ENCODE results near the gene GPHN.

DNA sequence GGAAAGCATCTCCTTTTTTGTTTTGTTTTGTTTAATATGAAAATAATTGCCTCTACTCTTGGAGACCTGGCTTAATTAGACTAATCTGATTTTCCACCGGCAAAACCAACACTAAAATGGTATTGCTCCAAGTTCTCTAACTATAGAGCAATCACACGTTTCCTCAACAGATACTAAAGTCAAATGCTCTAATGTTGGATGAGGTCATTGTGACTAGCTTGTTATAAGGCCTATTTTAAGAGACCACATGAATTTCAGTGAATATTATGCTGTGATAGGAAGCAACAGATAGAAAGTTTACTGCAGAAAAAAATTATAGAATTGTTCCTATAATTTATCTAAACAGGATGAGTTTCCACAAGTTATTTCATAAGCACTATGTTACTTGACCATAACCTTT lies 25.1 kb upstream of the GPHN start:
- TF ChIP-seq, protein P1, sequence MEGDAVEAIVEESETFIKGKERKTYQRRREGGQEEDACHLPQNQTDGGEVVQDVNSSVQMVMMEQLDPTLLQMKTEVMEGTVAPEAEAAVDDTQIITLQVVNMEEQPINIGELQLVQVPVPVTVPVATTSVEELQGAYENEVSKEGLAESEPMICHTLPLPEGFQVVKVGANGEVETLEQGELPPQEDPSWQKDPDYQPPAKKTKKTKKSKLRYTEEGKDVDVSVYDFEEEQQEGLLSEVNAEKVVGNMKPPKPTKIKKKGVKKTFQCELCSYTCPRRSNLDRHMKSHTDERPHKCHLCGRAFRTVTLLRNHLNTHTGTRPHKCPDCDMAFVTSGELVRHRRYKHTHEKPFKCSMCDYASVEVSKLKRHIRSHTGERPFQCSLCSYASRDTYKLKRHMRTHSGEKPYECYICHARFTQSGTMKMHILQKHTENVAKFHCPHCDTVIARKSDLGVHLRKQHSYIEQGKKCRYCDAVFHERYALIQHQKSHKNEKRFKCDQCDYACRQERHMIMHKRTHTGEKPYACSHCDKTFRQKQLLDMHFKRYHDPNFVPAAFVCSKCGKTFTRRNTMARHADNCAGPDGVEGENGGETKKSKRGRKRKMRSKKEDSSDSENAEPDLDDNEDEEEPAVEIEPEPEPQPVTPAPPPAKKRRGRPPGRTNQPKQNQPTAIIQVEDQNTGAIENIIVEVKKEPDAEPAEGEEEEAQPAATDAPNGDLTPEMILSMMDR (IDR thresholded peaks at IDR 0.05), result no peak
- no peak for TF ChIP-seq POLR2AphosphoS5 (IDR thresholded peaks at IDR 0.05)
- TF ChIP-seq POLR2A (IDR thresholded peaks at IDR 0.05; ENCODE audit: low read depth), result no peak

Measured in esophagus muscularis mucosa (tissue), 3 donors.